ENCODE results near the gene CFAP61. TPM values are rescaled to one million over a fixed set of nuclear protein-coding genes. Genes with fewer than 3 reads are reported as not detected.

CFAP61 gene
- total and polyA plus RNA-seq, 2 experiments from 2014 or later: 1.0 TPM; not detected in 1

DNA sequence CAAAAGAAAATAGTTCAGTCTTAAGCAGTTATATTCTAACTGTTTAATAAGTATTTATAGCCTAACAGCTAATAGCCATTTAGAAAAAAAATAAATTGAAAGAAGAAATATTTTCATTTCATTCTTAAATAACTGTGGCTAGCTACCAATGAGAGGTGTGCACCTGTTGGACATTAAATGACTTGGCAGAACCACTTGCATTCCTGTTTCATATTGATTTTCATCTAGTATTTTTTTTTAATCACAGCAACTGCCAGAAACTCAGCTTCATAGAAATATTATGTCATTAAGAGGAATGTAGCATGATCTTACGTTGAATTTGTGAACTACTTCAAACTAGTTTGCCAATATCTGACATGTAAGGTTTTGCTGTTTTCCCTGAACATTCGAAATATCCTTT, 25.0 kb upstream of the CFAP61 start:
- TF ChIP-seq EZH2phosphoT487 (IDR thresholded peaks at IDR 0.05; ENCODE audit: low read depth, severe bottlenecking, unreplicated experiment): no peak
- TF ChIP-seq, protein P1, sequence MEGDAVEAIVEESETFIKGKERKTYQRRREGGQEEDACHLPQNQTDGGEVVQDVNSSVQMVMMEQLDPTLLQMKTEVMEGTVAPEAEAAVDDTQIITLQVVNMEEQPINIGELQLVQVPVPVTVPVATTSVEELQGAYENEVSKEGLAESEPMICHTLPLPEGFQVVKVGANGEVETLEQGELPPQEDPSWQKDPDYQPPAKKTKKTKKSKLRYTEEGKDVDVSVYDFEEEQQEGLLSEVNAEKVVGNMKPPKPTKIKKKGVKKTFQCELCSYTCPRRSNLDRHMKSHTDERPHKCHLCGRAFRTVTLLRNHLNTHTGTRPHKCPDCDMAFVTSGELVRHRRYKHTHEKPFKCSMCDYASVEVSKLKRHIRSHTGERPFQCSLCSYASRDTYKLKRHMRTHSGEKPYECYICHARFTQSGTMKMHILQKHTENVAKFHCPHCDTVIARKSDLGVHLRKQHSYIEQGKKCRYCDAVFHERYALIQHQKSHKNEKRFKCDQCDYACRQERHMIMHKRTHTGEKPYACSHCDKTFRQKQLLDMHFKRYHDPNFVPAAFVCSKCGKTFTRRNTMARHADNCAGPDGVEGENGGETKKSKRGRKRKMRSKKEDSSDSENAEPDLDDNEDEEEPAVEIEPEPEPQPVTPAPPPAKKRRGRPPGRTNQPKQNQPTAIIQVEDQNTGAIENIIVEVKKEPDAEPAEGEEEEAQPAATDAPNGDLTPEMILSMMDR (IDR thresholded peaks at IDR 0.05; ENCODE audit: poor library complexity): no peak
- no peak for TF ChIP-seq EZH2 (IDR thresholded peaks at IDR 0.05; ENCODE audit: borderline replicate concordance)
- Histone ChIP-seq H3K4me1 (ENCODE audit: insufficient read depth) (no peaks in the 10 kb centered on the region), H2AFZ (no peak overlapping the region), H3K9me3 (ENCODE audit: low read depth) (no peaks in the 10 kb centered on the region), H3K27me3 (no peaks in the 10 kb centered on the region), H3K79me2 (peaks cover 65% of the 10 kb centered on the region), H3K4me2 (no peak overlapping the region), H3K9me2 (replicated peaks; ENCODE audit: insufficient read depth) (no peaks in the 10 kb centered on the region), H4K20me1 (ENCODE audit: insufficient read depth, poor library complexity, severe bottlenecking) (no peaks in the 10 kb centered on the region), H3K36me3 (replicated peaks; ENCODE audit: insufficient read depth, low read depth) (no peaks in the 10 kb centered on the region), H3K4me3 (no peak overlapping the region), H3K27ac (no peak overlapping the region)
- DNase-seq (ENCODE audit: low spot score): no peak
- 100% methylated on average over 2 of the region's 2 CpGs for WGBS (ENCODE audit: low lambda C conversion rate, missing lambda C conversion rate)

- no peak for DNase-seq (ENCODE audit: low spot score)
- Histone ChIP-seq H3K9me3 (ENCODE audit: low read depth) (no peaks in the 10 kb centered on the region), H3K27ac (no peak overlapping the region), H3K4me1 (ENCODE audit: insufficient read depth) (no peaks in the 10 kb centered on the region), H4K20me1 (ENCODE audit: insufficient read depth, poor library complexity, severe bottlenecking) (no peaks in the 10 kb centered on the region), H3K4me3 (no peak overlapping the region), H2AFZ (no peak overlapping the region), H3K27me3 (no peaks in the 10 kb centered on the region), H3K79me2 (peaks cover 20% of the 10 kb centered on the region), H3K36me3 (replicated peaks; ENCODE audit: insufficient read depth, low read depth) (no peaks in the 10 kb centered on the region), H3K9me2 (replicated peaks; ENCODE audit: insufficient read depth) (no peaks in the 10 kb centered on the region), H3K4me2 (no peak overlapping the region)
- WGBS (ENCODE audit: low lambda C conversion rate, missing lambda C conversion rate): 92% methylated on average over 5 of the region's 5 CpGs
- TF ChIP-seq EZH2phosphoT487 (IDR thresholded peaks at IDR 0.05; ENCODE audit: low read depth, severe bottlenecking, unreplicated experiment): no peak
- TF ChIP-seq, protein P1 (IDR thresholded peaks at IDR 0.05; ENCODE audit: poor library complexity): no peak
- TF ChIP-seq EZH2 (IDR thresholded peaks at IDR 0.05; ENCODE audit: borderline replicate concordance): no peak
These were observed 20.5 kb upstream of the CFAP61 start for GRCh38 chr20:20031790-20032189.

DNA sequence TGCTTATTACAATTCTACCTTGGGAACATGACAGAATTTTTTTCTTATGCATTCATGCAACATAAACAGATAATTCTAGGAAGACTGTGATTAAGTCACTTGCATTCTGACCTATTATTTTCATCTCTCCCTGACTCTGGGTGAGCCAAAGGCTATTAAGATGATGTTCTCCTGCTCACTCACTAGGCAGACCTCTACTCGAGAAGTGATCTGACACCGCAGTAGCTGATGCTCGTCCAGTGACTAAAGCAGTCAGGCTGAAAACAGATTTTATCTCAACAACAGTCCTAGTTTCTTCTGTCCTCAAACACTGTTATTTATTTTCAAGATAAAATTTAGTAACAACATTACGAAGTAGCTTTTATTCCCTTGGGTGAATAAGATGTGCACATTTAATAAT, 17.8 kb upstream of the CFAP61 start:
- 83% methylated on average over 4 of the region's 4 CpGs for WGBS (ENCODE audit: low lambda C conversion rate, missing lambda C conversion rate)
- no peaks in the 10 kb centered on the region for H3K79me2 ChIP-seq
- no peak overlapping the region for H2AFZ ChIP-seq
- H4K20me1 ChIP-seq (ENCODE audit: insufficient read depth, poor library complexity, severe bottlenecking): no peaks in the 10 kb centered on the region
- H3K4me2 ChIP-seq: no peak overlapping the region
- no peak for DNase-seq (ENCODE audit: low spot score)
- no peaks in the 10 kb centered on the region for H3K9me2 ChIP-seq (replicated peaks; ENCODE audit: insufficient read depth)
- H3K27ac ChIP-seq: no peak overlapping the region
- TF ChIP-seq, protein P1 (IDR thresholded peaks at IDR 0.05; ENCODE audit: poor library complexity): no peak
- TF ChIP-seq EZH2 (IDR thresholded peaks at IDR 0.05; ENCODE audit: borderline replicate concordance) (no peak), EZH2phosphoT487 (IDR thresholded peaks at IDR 0.05; ENCODE audit: low read depth, severe bottlenecking, unreplicated experiment) (no peak)
- no peaks in the 10 kb centered on the region for H3K9me3 ChIP-seq (ENCODE audit: low read depth)
- H3K27me3 ChIP-seq: no peaks in the 10 kb centered on the region
- H3K4me3 ChIP-seq: no peak overlapping the region
- no peaks in the 10 kb centered on the region for H3K4me1 ChIP-seq (ENCODE audit: insufficient read depth)
- no peaks in the 10 kb centered on the region for H3K36me3 ChIP-seq (replicated peaks; ENCODE audit: insufficient read depth, low read depth)

DNA sequence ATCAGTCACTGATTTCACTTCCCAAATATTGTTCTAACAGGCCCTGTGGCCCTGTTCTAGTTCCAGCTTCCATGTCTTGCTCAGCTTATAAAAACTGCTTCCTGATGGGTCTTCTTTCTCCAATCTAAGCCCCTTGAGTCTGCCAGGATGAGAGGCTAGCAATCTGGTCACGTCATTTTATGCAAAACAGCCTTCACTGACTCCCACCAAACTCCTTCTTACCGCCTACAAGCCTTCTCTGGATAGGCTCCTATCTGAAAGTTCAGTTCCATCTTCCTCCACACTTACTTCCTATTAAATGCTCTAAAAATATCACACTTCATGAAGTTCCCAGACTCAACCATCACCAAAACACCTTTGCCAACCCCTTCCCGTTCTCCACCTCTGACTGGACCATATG, 15.6 kb upstream of the CFAP61 start:
- Histone ChIP-seq H3K36me3 (replicated peaks; ENCODE audit: insufficient read depth, low read depth) (no peaks in the 10 kb centered on the region), H4K20me1 (ENCODE audit: insufficient read depth, poor library complexity, severe bottlenecking) (no peaks in the 10 kb centered on the region), H3K4me2 (no peak overlapping the region), H3K27ac (no peak overlapping the region), H2AFZ (no peak overlapping the region), H3K9me3 (ENCODE audit: low read depth) (no peaks in the 10 kb centered on the region), H3K79me2 (no peaks in the 10 kb centered on the region), H3K4me1 (ENCODE audit: insufficient read depth) (no peaks in the 10 kb centered on the region), H3K27me3 (no peaks in the 10 kb centered on the region), H3K9me2 (replicated peaks; ENCODE audit: insufficient read depth) (no peaks in the 10 kb centered on the region), H3K4me3 (no peak overlapping the region)
- DNase-seq (ENCODE audit: low spot score): no peak
- no peak for TF ChIP-seq EZH2 (IDR thresholded peaks at IDR 0.05; ENCODE audit: borderline replicate concordance)
- TF ChIP-seq, protein P1 (IDR thresholded peaks at IDR 0.05; ENCODE audit: poor library complexity): no peak
- TF ChIP-seq EZH2phosphoT487 (IDR thresholded peaks at IDR 0.05; ENCODE audit: low read depth, severe bottlenecking, unreplicated experiment): no peak
- WGBS (ENCODE audit: low lambda C conversion rate, missing lambda C conversion rate): 96% methylated on average over 3 of the region's 3 CpGs
